LoVo (cell line): ENCODE measurements around the gene MTG2.

Source experiments
- DNase-seq: peaks from one replicate; pipeline ENCODE4 v3.0.0-alpha.2; 2016; ENCODE audit warnings: low spot score

Gene MTG2

GRCh38 chr20:62182469-62183425 lies at the start of gene MTG2:
Gene MTG2, plus strand, starts transcription at chr20:62183028. Its CDS starts 10,393 bp downstream, at chr20:62193421.
- peak; percentile 96 for DNase-seq

GRCh38 chr20:62133051-62133845 lies 49.6 kb upstream of the MTG2 start:
- no peak for DNase-seq

DNA sequence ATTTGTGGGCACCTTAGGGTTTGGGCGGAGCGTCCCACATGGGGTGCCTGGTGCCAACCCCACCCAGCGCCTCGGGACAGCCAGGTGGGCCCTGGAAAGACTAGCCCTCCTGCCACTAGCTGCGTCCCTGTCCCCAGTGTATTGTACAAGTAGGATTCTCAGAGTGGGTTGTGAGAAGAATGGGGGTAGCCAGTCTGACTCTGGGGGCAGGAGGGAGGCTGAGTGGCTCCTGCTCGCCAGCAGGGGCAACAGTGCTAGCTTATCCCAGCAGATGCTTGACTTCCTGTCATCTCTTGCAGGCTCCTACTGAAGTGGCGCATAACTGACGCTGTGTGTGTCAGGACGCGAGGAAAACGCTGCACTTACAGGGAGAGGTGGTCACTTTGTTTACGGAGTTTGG lies 49.0 kb upstream of the MTG2 start:
- no peak for DNase-seq

DNA sequence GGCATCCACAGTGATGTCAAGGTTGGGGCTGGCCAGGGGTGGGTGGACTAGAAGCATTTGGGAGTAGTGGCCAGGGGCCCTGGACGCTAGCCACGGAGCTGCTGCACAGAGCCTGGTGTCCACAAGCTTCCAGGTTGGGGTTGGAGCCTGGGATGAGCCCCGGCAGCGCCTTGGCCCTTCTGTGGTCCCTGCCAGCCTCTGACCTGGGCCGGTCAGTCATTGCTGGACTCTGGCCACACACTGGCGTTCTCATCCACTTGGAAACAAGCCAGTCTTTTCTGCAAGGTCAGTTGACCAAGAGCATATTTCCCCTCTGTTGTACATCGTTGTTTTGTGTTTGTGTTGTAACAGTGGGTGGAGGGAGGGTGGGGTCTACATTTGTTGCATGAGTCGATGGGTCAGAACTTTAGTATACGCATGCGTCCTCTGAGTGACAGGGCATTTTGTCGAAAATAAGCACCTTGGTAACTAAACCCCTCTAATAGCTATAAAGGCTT lies 48.0 kb upstream of the MTG2 start:
- no peak for DNase-seq

- no peak for DNase-seq
These were observed 47.1 kb upstream of the MTG2 start for GRCh38 chr20:62135573-62136266.

- DNase-seq = peak; percentile 38
These were observed 46.3 kb upstream of the MTG2 start for GRCh38 chr20:62136283-62137091.

GRCh38 chr20:62137092-62137384 lies 45.8 kb upstream of the MTG2 start:
- DNase-seq = no peak

DNA sequence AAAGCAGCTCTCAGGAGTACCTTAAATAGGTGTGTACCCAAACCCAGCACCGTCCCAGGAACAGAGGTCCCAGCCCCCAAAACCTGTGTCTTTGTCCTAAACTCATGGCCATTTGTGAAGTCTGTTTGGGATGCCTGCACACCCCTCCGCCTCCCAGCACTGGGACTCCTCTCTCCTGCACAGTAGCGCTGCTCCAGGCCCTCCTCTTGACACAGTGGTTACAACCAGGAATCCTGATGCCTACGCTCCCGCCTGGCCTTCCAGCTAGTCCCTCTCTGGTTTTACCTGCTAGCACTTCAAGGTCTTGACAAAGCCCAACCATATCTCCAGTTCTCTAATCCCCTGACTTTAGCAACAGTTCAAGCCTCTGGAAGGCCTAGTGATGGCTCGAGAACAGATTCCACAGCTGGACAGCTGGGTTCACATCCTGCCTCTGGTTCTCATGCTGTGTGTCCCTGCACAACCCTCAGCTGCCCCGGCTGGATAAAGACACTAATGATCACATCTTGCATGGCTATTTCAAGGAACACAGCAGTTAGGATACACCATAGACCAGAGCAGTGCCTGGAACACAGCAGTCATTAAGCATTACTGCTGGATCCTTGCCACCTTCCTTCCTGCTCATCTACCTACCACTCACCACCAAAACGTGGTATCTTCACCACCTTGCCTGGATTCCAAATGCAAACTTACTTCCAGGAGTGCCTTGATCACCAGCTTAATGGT lies 45.2 kb upstream of the MTG2 start:
- no peak for DNase-seq

GRCh38 chr20:62138204-62138543 lies 44.7 kb upstream of the MTG2 start:
- DNase-seq = no peak

DNA sequence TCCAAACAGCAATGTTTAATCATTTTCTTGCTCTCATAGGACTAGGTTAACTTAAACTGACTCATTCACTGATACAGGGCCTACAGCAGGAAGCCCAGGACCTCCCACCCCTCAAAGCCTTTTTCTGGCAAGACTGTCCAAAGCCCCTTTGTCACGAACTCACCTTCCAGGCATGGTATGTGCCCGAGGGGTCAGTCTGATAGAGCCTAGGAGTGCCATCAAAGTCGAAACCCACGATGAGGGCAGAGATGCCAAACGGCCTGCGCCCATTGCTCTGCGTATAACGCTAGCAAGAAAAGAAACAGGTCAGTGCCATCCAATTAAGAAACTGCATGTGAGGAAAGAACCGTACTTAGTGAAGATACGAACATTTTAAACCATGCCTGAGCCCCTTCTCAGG lies 43.9 kb upstream of the MTG2 start:
- DNase-seq = no peak

DNA sequence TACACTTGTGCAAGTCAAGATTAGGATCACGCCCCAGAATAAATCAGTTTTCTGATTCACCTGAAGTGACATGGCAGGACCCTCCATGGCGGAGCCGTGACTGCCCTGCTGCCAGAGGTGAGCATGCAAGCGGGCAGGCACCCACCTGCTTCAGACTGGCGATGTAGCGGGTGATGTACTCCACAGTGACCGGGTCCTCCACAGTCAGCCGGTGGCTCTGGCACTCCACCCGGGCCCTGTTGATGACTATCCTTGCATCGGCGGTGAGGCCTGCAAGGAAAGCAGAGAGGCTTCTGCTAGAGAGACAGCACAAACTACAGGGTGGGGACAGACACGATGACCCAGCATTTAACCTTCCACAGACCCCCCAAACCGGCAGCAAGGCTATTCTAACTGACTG lies 43.2 kb upstream of the MTG2 start:
- no peak for DNase-seq

- DNase-seq = no peak
These were observed 41.8 kb upstream of the MTG2 start for GRCh38 chr20:62141043-62141396.

DNA sequence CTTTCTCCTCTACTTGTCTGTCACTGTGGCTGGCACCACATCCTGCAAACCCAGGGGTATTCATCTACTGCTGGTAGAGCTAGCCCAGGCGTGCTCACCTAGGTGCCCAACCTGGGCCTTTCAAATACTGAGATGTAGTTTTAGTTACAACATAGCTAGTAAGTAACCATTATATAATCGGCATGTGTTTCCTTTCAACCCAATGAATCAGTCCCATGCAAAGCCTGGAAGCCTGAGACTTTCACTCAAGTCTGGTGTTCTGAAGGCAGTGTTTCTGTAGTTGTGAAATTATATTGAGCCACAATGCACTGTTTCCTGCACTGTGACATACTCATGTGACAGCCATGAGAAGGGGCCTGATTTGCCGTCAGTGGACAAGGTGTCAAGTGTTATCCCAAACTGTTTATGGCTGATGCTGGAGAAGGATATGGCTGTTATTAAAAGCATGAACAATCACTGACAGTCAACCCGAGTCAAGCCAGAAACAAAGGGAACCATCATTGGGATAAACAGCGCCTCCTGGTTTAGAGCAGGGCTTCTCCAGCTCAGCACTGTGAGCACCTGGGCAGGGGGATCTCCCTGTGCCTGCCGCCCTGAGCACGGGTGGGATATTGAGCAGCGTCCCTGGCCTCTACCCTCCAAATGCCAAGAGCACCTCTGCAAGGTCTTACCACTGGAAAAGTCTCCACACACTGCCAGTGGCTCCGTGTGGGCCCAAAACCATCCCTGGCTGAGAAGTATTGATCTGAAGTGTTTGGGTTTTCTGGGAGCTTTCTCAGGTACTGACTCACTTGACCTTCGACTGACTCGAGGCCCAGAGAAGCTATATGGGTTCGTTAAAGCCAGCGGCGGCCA lies 41.2 kb upstream of the MTG2 start:
- DNase-seq = no peak

DNA sequence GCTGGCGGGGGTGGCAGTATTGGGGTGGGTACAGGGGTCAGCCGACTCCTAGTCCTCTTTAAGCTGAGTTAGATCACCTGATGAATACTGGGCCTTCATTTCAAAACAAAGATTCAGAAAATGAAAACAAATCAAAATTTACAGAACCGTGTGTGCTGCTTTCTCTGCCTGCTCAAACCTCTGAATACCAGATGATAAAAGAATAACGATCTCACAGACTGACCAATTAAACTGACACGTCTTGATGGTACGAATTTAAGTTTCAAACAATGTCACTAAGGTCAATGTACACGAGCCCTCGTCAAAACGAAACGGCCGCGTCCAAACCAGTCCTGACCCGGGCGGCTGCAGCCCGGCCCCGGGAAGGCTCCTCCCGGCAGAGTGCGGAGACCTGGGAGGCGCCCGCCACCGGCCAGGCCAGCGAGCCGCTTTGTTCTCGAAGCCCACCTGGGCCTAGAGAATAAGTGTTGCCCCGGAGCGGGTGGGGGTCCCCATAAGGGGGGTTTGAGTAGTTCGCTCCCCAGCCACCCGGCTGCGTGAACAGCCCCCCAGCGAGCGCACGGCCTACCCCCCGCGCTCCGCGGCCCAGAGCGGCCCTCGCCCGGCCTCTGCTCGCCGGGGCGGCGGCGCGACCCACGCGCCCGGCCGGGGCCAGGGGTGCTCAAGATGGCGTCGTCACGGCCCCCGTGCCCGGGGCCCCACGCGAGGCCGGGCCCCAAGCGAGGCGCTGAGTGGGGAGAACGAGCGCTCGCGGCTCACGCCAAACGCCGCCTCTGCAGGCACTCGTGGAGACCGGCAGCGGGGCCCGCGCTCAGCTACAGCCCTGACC lies 40.4 kb upstream of the MTG2 start:
- no peak for DNase-seq

DNA sequence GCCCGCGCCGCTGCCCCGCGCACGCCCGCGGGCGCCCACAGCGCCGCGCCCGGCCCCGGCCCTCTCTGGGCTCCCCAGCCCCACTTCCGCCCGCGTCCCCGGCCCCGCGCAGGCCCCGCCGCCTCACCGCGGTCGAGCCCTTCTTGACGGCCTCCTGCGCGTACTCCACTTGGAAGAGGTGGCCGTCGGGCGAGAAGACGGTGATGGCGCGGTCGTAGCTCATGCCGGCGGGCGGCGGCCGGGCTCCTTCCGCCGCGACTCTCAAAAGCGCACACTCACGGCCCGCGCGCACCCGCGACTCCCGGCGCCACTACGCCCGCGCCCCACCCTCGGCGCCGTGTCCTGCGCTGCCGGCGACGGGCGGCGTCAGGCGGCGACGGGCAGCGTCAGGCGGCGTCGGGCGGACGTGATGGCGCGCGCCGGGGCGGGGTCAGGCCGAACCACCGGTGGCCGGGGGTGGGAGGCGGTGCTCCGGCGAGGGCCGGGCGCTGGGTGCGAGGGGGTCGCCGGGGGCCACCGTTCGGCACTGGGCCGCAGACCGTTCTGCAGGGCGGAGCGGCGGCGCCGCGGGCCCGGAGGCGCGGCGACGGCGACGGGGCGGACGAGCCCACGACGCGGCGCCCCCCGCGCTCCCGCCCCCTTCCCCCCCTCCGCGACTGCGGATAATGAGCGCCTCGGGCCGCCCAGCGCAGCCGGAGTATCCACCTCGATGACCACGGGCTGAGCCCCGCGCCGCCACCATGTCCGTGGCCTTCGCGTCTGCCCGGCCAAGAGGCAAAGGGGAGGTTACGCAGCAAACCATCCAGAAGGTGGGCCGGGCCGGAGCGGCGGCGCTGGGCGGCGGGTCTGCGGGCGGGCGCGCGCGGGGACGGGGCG lies 39.5 kb upstream of the MTG2 start, which contains the start of the genes PSMA7 and SS18L1:
PSMA7 (minus strand) TSS at position 314 of the 876 bp plus-strand sequence; CDS start at position 223, 91 bp downstream.
SS18L1 (plus strand) TSS at position 689 of the 876 bp plus-strand sequence; CDS start at position 741, 52 bp downstream.
- peak; percentile 92 for DNase-seq

GRCh38 chr20:62143957-62144825 lies 38.6 kb upstream of the MTG2 start:
- peak; percentile 39 for DNase-seq

DNA sequence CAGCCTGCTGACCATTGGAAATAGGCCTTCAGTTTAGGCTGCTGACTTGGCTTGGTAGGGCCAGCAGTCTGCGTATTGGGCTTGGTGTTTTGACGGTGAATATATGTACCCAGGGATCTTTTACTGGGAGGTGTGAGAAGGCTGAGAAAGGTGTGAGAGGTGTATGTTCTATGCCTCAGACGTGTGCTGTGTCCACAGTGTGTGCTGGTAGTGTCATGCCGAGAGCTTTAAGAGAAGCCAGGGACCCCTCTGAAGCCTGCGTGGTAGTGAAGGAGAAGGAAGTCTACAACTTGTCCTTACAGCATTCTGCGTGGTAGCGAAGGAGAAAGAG lies 37.2 kb upstream of the MTG2 start:
- no peak for DNase-seq
